Fibroblast of lung (primary cell): Measurements from ENCODE around the gene THAP8.

Experiments
- CTCF ChIP-seq, 2 donors: IDR thresholded peaks in 1 of 2; conservative IDR thresholded peaks in 1 of 2; 1 replicate in 1 of 2; 2 replicates in 1 of 2; pipeline ENCODE4 v1.5.1; 2011 to 2012; ENCODE audit warnings: low read length in 2 of 2, control low read depth in 1 of 2, inconsistent platforms in 1 of 2, low read depth in 1 of 2, mild to moderate bottlenecking in 1 of 2
- EZH2 ChIP-seq: IDR thresholded peaks from 2 replicates; pipeline ENCODE4 v1.5.1; 2012; ENCODE audit warnings: low read length, control low read depth, mild to moderate bottlenecking; ENCODE audit errors: missing control alignments

DNA sequence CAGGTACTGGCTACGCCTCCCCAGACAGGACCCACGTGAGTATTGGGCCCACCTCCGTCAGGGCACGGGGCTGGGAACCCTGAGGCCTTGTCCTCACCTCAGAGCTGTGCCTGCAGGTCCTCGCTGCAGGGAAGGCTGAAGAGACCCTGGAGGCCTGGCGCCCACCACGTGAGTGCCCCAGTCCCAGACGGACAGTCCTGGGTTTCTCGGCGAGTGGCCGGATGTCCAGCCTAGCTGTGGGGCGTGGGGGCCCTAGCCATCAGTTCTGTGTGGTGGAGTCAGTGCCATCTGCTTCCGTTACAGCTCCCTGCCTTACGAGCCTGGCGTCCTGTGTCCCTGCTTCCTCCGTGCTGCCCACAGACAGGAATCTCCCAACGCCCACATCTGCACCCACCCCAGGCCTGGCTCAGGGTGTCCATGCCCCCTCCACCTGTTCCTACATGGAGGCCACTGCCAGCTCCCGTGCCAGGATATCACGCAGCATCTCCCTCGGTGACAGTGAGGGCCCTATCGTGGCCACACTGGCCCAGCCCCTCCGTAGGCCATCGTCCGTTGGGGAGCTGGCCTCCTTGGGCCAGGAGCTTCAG, 49.0 kb upstream of the THAP8 start:
- TF ChIP-seq CTCF (conservative IDR thresholded peaks at IDR 0.05 in 1 of 2, IDR thresholded peaks at IDR 0.05 in 1 of 2; ENCODE audit: low read depth in 1 of 2, low read length in 2 of 2) (no peak), EZH2 (no peak)
